SH-SY5Y (cell line): ENCODE results near the gene CEP290.

Experiments used
- GATA2 ChIP-seq: IDR thresholded peaks from 2 replicates; pipeline ENCODE4 v1.6.1; 2011; ENCODE audit warnings: mild to moderate bottlenecking, low read depth, low read length
- GATA3 ChIP-seq: IDR thresholded peaks from 2 replicates; pipeline ENCODE4 v1.6.1; 2011; ENCODE audit warnings: low read depth, mild to moderate bottlenecking, low read length, moderate library complexity

DNA sequence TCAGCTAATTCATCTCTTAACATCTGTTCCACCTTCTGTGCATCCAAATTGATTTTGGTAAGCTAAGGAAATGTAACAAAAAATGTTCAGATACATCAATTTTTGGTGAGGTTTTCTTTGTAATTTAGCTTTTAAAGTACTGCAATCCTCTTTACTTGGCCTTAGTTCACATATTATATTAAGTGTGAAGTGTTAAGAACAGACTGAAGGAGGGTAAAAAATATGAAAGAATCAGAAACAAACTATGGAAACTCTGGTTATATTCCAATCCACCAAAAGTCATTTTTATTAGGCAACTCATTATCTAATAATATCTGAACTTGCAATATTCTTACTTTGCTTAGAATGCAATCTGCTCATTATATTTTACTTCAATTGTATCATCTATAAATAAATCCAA is 49.1 kb downstream of the CEP290 start:
- no peak for TF ChIP-seq GATA3
- TF ChIP-seq GATA2 = no peak
